BJ (cell line): ENCODE results near the gene FBXO3. TPM values are rescaled to one million over a fixed set of nuclear protein-coding genes. Genes with fewer than 3 reads are reported as not detected.

Source experiments
- CTCF ChIA-PET: fragments of 350-600 bp; formaldehyde crosslinking; extraction: SDS; loops from one replicate; lab custom pipeline; 2021; ENCODE audit warnings: antibody characterized with exemption, inconsistent platforms; lab: Yijun Ruan, JAX
- POLR2A ChIA-PET: fragments of 300-600 bp; sonication (Branson Sonifier 250); formaldehyde crosslinking; extraction: SDS; loops from one replicate; lab custom pipeline; 2021; ENCODE audit warnings: antibody characterized with exemption; lab: Charles Lee
- DNase-seq: peaks from one replicate; pipeline ENCODE4 v3.0.0-alpha.2; 2011; ENCODE audit warnings: low read depth
- H3K27me3 ChIP-seq: 2 replicates; pipeline ENCODE4 v1.6.0; 2011; ENCODE audit warnings: low read length; ENCODE audit not compliant: control insufficient read depth, insufficient read depth
- H3K36me3 ChIP-seq: 2 replicates; pipeline ENCODE4 v1.5.1; 2011; ENCODE audit warnings: low read length; ENCODE audit not compliant: control insufficient read depth, insufficient read depth
- H3K4me3 ChIP-seq: 2 replicates; pipeline ENCODE4 v1.5.1; 2011; ENCODE audit warnings: low read depth, mild to moderate bottlenecking, control low read depth, low read length
- polyA plus RNA-seq: library from polyadenylated mRNA; depleted of rRNA; stranded (reverse); fragments of >200 nt; gene quantifications from 2 replicates; pipeline ENCODE4 v1.2.3, GENCODE V29; 2011
- TF ChIP-seq, protein P1 (sequence below): IDR thresholded peaks from 2 replicates; pipeline ENCODE4 v1.5.1; 2011; ENCODE audit warnings: low read depth, mild to moderate bottlenecking, control low read depth, inconsistent platforms, low read length, moderate library complexity; ENCODE audit not compliant: insufficient read depth

Gene FBXO3
- polyA plus RNA-seq, 1 experiment = 22.8 TPM

GRCh38 chr11:33775832-33776470 is 1.6 kb upstream of the FBXO3 start:
- no peak for DNase-seq
- ChIA-PET POLR2A (no interaction called here), CTCF (interaction anchor here (2.1 kb wide), 1 partner anchor 32 kb away, joined by 8 read pairs; no protein-coding TSS in a partner anchor)
- TF ChIP-seq, protein P1, sequence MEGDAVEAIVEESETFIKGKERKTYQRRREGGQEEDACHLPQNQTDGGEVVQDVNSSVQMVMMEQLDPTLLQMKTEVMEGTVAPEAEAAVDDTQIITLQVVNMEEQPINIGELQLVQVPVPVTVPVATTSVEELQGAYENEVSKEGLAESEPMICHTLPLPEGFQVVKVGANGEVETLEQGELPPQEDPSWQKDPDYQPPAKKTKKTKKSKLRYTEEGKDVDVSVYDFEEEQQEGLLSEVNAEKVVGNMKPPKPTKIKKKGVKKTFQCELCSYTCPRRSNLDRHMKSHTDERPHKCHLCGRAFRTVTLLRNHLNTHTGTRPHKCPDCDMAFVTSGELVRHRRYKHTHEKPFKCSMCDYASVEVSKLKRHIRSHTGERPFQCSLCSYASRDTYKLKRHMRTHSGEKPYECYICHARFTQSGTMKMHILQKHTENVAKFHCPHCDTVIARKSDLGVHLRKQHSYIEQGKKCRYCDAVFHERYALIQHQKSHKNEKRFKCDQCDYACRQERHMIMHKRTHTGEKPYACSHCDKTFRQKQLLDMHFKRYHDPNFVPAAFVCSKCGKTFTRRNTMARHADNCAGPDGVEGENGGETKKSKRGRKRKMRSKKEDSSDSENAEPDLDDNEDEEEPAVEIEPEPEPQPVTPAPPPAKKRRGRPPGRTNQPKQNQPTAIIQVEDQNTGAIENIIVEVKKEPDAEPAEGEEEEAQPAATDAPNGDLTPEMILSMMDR = no peak
- Histone ChIP-seq H3K4me3 (no peak overlapping the region), H3K27me3 (no peaks in the 10 kb centered on the region), H3K36me3 (no peaks in the 10 kb centered on the region)

GRCh38 chr11:33775467-33775807 is 1.1 kb upstream of the FBXO3 start:
- ChIA-PET CTCF (interaction anchor here (0.6 to 0.9 kb wide), 2 partner anchors 27 to 54 kb away, joined by 3 read pairs; no protein-coding TSS in a partner anchor), POLR2A (no interaction called here)
- H3K36me3 ChIP-seq = no peaks in the 10 kb centered on the region
- H3K4me3 ChIP-seq = no peak overlapping the region
- DNase-seq = no peak
- TF ChIP-seq, protein P1 = no peak
- H3K27me3 ChIP-seq = no peaks in the 10 kb centered on the region

DNA sequence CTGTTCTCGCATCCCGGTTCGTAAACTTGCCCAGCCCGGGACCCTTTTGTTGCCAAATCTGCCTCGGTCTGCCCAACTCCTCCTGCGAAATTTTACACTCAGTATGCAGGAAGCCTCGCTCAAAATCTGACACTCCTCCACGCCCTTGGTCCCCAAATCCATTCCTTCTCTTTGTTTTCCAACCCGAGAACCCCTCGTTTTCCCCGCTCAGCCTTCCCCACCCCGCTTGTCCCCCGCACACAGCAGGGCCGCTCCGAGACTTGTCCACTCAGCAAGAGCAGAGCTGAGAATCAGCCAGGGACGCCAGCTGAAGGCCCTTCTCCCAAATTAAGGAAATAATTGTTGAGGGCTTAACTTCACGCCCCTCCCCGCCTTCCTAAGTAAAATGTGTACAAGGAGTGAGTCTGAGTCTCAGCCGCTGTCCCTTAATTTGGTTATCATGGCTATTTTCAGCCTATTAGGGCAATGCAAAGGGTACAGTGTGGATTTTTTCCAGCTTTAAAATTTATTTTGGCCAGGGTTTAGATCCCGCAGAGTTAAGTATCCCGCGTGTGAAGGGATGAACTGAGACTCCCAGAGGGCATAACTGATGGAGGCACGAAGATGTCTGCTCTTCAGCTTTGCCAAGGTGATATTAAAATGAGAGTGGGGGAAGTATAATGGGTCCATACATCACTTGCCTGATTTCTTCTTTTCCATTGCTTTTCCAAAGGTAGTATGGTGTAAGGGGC is 581 bp upstream of the FBXO3 start:
- CTCF ChIA-PET = interaction anchor here (0.6 to 1.1 kb wide), 4 partner anchors 27 to 55 kb away, joined by 3 read pairs; no protein-coding TSS in a partner anchor
- Histone ChIP-seq H3K36me3 (no peaks in the 10 kb centered on the region), H3K4me3 (peak overlapping the region; percentile 89), H3K27me3 (no peaks in the 10 kb centered on the region)
- TF ChIP-seq, protein P1 = no peak
- DNase-seq = no peak
- POLR2A ChIA-PET = no interaction called here

- ChIA-PET POLR2A (no interaction called here), CTCF (interaction anchor here (0.6 kb wide), 1 partner anchor 101 kb away, joined by 3 read pairs; no protein-coding TSS in a partner anchor)
- TF ChIP-seq, protein P1 = no peak
- Histone ChIP-seq H3K27me3 (no peaks in the 10 kb centered on the region), H3K4me3 (peak overlapping the region; percentile 89), H3K36me3 (peaks cover 2% of the 10 kb centered on the region; the same call in 1 of the 2 replicates)
- DNase-seq = no peak
These were observed 825 bp downstream of the FBXO3 start for GRCh38 chr11:33773404-33773986.

DNA sequence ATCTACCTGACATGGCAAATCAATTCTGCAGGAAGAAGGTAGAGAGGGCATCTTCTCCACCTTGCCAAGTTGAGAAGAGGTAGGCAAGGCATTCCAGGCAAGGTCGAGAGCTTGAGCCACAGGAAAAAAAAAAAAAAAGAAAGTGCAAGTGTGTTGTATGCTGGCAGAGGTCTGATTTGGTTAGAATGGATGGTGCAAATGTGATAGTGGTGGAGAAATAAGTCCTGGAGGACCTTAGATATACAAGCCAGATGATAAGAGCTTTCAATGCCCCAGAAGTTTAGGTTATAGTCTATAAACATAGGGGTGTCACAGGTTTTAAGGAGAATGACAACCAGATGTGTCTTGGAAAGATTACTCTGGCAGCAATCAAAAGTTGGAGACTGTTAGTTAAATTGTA is 1.4 kb downstream of the FBXO3 start:
- Histone ChIP-seq H3K4me3 (no peak overlapping the region), H3K36me3 (peaks cover 2% of the 10 kb centered on the region; the same call in 1 of the 2 replicates), H3K27me3 (no peaks in the 10 kb centered on the region)
- TF ChIP-seq, protein P1 = no peak
- ChIA-PET POLR2A (no interaction called here), CTCF (interaction anchor here (0.6 to 0.9 kb wide), 2 partner anchors 30 to 100 kb away, joined by 3 read pairs; no protein-coding TSS in a partner anchor)
- no peak for DNase-seq
